Measurements from ENCODE around the gene GABPB2. TPM values are rescaled to one million over a fixed set of nuclear protein-coding genes. Genes with fewer than 3 reads are reported as not detected.
A peak's percentile ranks its signal among the peaks of the same experiment; 100 is the strongest.

GABPB2 gene
- total RNA-seq, 1 donor from 2014 or later, result 14.1 TPM

DNA sequence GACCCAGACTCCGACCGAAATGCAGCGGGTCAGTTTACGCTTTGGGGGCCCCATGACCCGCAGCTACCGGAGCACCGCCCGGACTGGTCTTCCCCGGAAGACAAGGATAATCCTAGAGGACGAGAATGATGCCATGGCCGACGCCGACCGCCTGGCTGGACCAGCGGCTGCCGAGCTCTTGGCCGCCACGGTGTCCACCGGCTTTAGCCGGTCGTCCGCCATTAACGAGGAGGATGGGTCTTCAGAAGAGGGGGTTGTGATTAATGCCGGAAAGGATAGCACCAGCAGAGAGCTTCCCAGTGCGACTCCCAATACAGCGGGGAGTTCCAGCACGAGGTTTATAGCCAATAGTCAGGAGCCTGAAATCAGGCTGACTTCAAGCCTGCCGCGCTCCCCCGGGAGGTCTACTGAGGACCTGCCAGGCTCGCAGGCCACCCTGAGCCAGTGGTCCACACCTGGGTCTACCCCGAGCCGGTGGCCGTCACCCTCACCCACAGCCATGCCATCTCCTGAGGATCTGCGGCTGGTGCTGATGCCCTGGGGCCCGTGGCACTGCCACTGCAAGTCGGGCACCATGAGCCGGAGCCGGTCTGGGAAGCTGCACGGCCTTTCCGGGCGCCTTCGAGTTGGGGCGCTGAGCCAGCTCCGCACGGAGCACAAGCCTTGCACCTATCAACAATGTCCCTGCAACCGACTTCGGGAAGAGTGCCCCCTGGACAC lies 22.5 kb upstream of the GABPB2 start:
- Histone ChIP-seq H3K4me3 (peak overlapping the region; percentile 83), H3K4me1 (peaks cover 21% of the 10 kb centered on the region), H3K36me3 (peaks cover 22% of the 10 kb centered on the region), H3K9me3 (no peaks in the 10 kb centered on the region), H3K27me3 (ENCODE audit: low read depth) (no peaks in the 10 kb centered on the region), H3K27ac (peak overlapping the region; percentile 76)
- TF ChIP-seq, protein P1, sequence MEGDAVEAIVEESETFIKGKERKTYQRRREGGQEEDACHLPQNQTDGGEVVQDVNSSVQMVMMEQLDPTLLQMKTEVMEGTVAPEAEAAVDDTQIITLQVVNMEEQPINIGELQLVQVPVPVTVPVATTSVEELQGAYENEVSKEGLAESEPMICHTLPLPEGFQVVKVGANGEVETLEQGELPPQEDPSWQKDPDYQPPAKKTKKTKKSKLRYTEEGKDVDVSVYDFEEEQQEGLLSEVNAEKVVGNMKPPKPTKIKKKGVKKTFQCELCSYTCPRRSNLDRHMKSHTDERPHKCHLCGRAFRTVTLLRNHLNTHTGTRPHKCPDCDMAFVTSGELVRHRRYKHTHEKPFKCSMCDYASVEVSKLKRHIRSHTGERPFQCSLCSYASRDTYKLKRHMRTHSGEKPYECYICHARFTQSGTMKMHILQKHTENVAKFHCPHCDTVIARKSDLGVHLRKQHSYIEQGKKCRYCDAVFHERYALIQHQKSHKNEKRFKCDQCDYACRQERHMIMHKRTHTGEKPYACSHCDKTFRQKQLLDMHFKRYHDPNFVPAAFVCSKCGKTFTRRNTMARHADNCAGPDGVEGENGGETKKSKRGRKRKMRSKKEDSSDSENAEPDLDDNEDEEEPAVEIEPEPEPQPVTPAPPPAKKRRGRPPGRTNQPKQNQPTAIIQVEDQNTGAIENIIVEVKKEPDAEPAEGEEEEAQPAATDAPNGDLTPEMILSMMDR (IDR thresholded peaks at IDR 0.05), result peak; percentile 50
- intact Hi-C loops (cut with DNase I), result no loop called here
- peak; percentile 85 to 90 for ATAC-seq
- DNase-seq, result peak; percentile 77

DNA sequence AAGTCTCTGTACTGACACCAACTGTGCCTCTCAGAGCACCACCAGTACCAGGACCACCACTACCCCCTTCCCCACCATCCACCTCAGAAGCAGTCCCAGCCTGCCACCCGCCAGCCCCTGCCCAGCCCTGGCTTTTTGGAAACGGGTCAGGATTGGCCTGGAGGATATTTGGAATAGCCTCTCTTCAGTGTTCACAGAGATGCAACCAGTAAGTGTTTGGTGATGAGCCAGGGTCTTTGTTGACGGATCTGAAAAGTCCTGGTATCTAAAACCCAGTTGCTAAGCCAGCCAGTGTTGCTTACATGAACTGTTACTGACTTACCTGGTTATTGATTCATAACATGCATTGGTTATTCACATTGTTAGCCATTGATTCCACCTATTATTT lies 21.9 kb upstream of the GABPB2 start:
- Histone ChIP-seq H3K4me3 (peak overlapping the region; percentile 83), H3K4me1 (peaks cover 21% of the 10 kb centered on the region), H3K27me3 (ENCODE audit: low read depth) (no peaks in the 10 kb centered on the region), H3K9me3 (no peaks in the 10 kb centered on the region), H3K27ac (peak overlapping the region; percentile 76), H3K36me3 (peaks cover 27% of the 10 kb centered on the region)
- intact Hi-C loops (cut with DNase I), result no loop called here
- TF ChIP-seq, protein P1 (IDR thresholded peaks at IDR 0.05), result no peak
- ATAC-seq (no peak), DNase-seq (no peak)

DNA sequence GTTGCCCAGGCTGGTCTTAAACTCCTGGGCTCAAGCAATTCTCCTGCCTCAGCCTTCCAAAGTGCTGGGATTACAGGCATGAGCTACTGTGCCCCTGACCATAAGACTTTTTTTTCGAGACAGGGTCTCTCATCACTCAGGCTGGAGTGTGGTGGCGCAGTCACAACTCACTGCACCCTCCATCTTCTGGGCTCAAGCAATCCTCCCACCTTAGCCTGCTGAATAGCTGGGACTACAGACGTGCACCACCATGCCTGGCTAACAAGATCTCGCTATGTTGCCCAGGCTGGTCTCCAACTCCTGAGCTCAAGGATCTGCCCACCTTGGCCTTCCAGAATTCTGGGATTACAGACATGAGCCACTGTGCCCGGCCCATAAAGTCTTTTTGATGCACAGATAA lies 21.1 kb upstream of the GABPB2 start:
- peaks cover 21% of the 10 kb centered on the region for H3K4me1 ChIP-seq
- intact Hi-C loops (cut with DNase I), result no loop called here
- H3K4me3 ChIP-seq, result no peak overlapping the region
- ATAC-seq (no peak), DNase-seq (no peak)
- peak overlapping the region; percentile 18 for H3K27ac ChIP-seq
- no peaks in the 10 kb centered on the region for H3K27me3 ChIP-seq (ENCODE audit: low read depth)
- peaks cover 36% of the 10 kb centered on the region for H3K36me3 ChIP-seq
- TF ChIP-seq, protein P1 (IDR thresholded peaks at IDR 0.05), result no peak
- H3K9me3 ChIP-seq, result no peaks in the 10 kb centered on the region

DNA sequence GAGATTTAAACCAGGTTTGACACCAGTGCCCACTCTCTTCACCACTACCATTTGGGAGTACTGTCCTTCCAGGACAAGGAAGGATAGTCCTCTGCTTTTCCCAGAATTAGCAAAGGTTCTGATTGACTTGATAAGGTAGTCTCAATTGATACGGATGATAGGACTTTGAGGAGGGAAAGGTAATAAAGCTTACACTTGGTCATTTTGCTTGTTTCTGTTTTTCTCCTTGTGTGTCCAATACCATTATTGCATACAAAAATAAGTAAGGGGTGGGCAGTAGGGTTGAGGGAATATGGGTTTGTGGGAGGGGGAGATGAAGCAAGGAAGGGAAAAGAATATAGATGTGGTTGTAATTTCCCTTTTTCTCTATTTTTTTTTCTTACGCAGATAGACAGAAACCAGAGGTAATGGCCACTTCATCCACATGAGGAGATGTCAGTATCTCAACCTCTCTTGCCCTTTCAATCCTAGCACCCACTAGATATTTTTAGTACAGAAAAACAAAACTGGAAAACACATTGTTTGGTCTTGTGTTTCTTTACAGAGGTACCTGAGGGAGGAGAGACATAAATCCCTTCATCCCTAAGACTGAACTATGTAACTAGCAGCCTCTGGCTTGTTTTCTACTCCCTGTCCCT lies 20.4 kb upstream of the GABPB2 start:
- Histone ChIP-seq H3K27ac (no peak overlapping the region), H3K27me3 (ENCODE audit: low read depth) (no peaks in the 10 kb centered on the region), H3K4me1 (peaks cover 26% of the 10 kb centered on the region), H3K4me3 (no peak overlapping the region), H3K36me3 (peaks cover 43% of the 10 kb centered on the region), H3K9me3 (no peaks in the 10 kb centered on the region)
- TF ChIP-seq, protein P1 (IDR thresholded peaks at IDR 0.05), result no peak
- intact Hi-C loops (cut with DNase I), result no loop called here
- ATAC-seq (no peak), DNase-seq (no peak)

DNA sequence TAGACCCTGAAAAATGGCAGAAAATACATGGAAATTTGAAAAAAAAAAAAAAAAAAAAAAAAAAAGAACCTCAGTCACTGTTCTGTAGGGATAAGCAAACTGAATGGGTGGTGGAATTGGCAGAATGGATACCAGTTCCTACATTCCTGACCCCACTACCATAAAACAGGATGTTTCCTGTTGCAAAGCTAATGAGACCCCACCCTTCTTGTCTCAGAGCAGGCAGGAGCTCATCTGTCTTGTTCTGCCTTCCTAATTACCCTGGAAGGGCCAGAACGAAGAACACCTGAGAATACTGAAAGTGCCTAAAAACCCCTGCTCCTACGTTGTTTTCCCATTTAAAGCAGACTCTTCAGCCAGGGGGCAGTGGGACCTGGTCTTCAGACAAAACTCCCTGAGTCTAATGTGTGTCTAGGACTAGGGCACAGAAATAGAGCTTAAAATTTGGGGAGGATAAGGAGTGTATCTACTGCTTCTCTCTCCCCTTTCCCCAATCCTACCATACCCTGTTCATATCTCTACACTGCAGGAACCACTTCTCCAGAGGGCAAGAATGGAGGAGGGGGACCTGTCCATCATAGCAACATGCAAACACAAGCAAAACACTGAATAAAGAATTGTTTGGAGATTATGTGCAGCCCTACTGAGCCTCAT lies 19.1 kb upstream of the GABPB2 start:
- Histone ChIP-seq H3K27ac (no peak overlapping the region), H3K4me1 (peaks cover 39% of the 10 kb centered on the region), H3K27me3 (ENCODE audit: low read depth) (no peaks in the 10 kb centered on the region), H3K4me3 (no peak overlapping the region), H3K9me3 (no peaks in the 10 kb centered on the region), H3K36me3 (peaks cover 55% of the 10 kb centered on the region)
- ATAC-seq, result no peak
- no peak for DNase-seq
- intact Hi-C loops (cut with DNase I), result no loop called here
- TF ChIP-seq, protein P1 (IDR thresholded peaks at IDR 0.05), result no peak

Data from lower lobe of right lung (tissue), 2 donors.